Muscle of leg (tissue), 11 donors: ENCODE measurements around the gene CHMP2A. TPM values are rescaled to one million over a fixed set of nuclear protein-coding genes. Genes with fewer than 3 reads are reported as not detected.
"Not testable (repeated sequence)": the region's sequence is repeated elsewhere in the genome, so short reads cannot be mapped to it uniquely, and the experiment has no call there.

Experiments used
- DNase-seq: peaks from one replicate; pipeline ENCODE4 v3.0.0; 2013
- H3K27ac ChIP-seq: one replicate; pipeline ENCODE4 v1.5.1; 2013; ENCODE audit warnings: mild to moderate bottlenecking, low read length, control low read depth
- H3K27me3 ChIP-seq: one replicate; pipeline ENCODE4 v1.6.1; 2013; ENCODE audit warnings: low read length; ENCODE audit not compliant: control insufficient read depth, insufficient read depth
- H3K36me3 ChIP-seq: one replicate; pipeline ENCODE4 v1.6.1; 2013; ENCODE audit warnings: low read length; ENCODE audit not compliant: control insufficient read depth, insufficient read depth
- H3K4me1 ChIP-seq: one replicate; pipeline ENCODE4 v1.6.1; 2013; ENCODE audit warnings: low read length; ENCODE audit not compliant: control insufficient read depth, insufficient read depth
- H3K4me3 ChIP-seq: one replicate; pipeline ENCODE4 v1.5.1; 2013; ENCODE audit warnings: low read length, control low read depth
- H3K9me3 ChIP-seq: replicated peaks from 2 replicates; pipeline ENCODE4 v1.6.1; 2013; ENCODE audit warnings: low read depth, low read length; ENCODE audit not compliant: control insufficient read depth
- WGBS: methylation state at CpG from one replicate; pipeline ENCODE4 v1.1.5; 2013; ENCODE audit warnings: missing lambda C conversion rate; ENCODE audit not compliant: insufficient coverage; 5-methylcytosine and 5-hydroxymethylcytosine counted together
- polyA plus RNA-seq, 8 donors: library from polyadenylated mRNA; unstranded; fragments of 120-200 nt; gene quantifications; one replicate each; pipeline versions ENCODE4 v1.2.1 to v1.2.3, GENCODE V29; 2013; ENCODE audit warnings: inconsistent platforms in 1 of 8, low replicate concordance in 1 of 8; ENCODE audit not compliant: insufficient read length in 8 of 8, insufficient read depth in 1 of 8
- total RNA-seq: library from RNA; stranded (reverse); fragments of 120-200 nt; gene quantifications from one replicate; pipeline ENCODE4 v1.2.4, GENCODE V29; 2013

CHMP2A gene
- total and polyA plus RNA-seq, 9 donors = 60.8 to 83.3 (median 75.9) TPM

GRCh38 chr19:58548859-58549663 is 5.8 kb downstream of the CHMP2A start:
- WGBS = 89% methylated on average over 16 of the region's 20 CpGs

GRCh38 chr19:58547323-58548312 is 7.3 kb downstream of the CHMP2A start:
- Histone ChIP-seq H3K36me3 (peaks cover 74% of the 10 kb centered on the region), H3K4me3 (no peak overlapping the region), H3K4me1 (peaks cover 25% of the 10 kb centered on the region), H3K9me3 (no peaks in the 10 kb centered on the region), H3K27ac (no peak overlapping the region), H3K27me3 (no peaks in the 10 kb centered on the region)
- peak; percentile 6 for DNase-seq
- WGBS = 88% methylated on average over 9 of the region's 18 CpGs

More at GRCh38 chr19:58548859-58549663, 5.8 kb downstream of the CHMP2A start:
- no peak for DNase-seq
- H3K27ac ChIP-seq = no peak overlapping the region
- no peak overlapping the region for H3K4me3 ChIP-seq
- H3K36me3 ChIP-seq = peaks cover 78% of the 10 kb centered on the region
- peaks cover 26% of the 10 kb centered on the region for H3K4me1 ChIP-seq
- no peaks in the 10 kb centered on the region for H3K9me3 ChIP-seq
- no peaks in the 10 kb centered on the region for H3K27me3 ChIP-seq

- no peaks in the 10 kb centered on the region for H3K9me3 ChIP-seq
- H3K27me3 ChIP-seq = no peaks in the 10 kb centered on the region
- WGBS = 0% methylated on average over 1 of the region's 1 CpG
- peaks cover 59% of the 10 kb centered on the region for H3K36me3 ChIP-seq
- peak overlapping the region; percentile 87 for H3K4me3 ChIP-seq
- peak; percentile 12 for DNase-seq
- no peak overlapping the region for H3K27ac ChIP-seq
- peaks cover 25% of the 10 kb centered on the region for H3K4me1 ChIP-seq
These were observed 8.8 kb downstream of the CHMP2A start for GRCh38 chr19:58546019-58546530.

GRCh38 chr19:58545286-58546018 is 9.5 kb downstream of the CHMP2A start:
- 7% methylated on average over 18 of the region's 21 CpGs for WGBS
- peak overlapping the region; percentile 25 for H3K27ac ChIP-seq

GRCh38 chr19:58544591-58545285 is 10.2 kb downstream of the CHMP2A start:
- DNase-seq = no peak
- Histone ChIP-seq H3K36me3 (peaks cover 46% of the 10 kb centered on the region), H3K4me3 (peak overlapping the region; percentile 87)

More at GRCh38 chr19:58545286-58546018, 9.5 kb downstream of the CHMP2A start:
- Histone ChIP-seq H3K27me3 (peaks cover 2% of the 10 kb centered on the region), H3K36me3 (peaks cover 53% of the 10 kb centered on the region), H3K4me3 (peak overlapping the region; percentile 87), H3K9me3 (no peaks in the 10 kb centered on the region), H3K4me1 (peaks cover 25% of the 10 kb centered on the region)
- peak; percentile 24 for DNase-seq

GRCh38 chr19:58543826-58544590 is 10.9 kb downstream of the CHMP2A start, which contains the start of gene TRIM28:
TRIM28 (plus strand) TSS chr19:58544064; CDS start chr19:58544758, 694 bp downstream.
- under 1% methylated on average over 55 of the region's 73 CpGs for WGBS
- peak; percentile 99 for DNase-seq
- Histone ChIP-seq H3K36me3 (peaks cover 39% of the 10 kb centered on the region), H3K27me3 (peaks cover 12% of the 10 kb centered on the region), H3K4me3 (peak within 1 kb of the TSS; percentile 87), H3K27ac (peak within 1 kb of the TSS; percentile 97), H3K9me3 (no peaks in the 10 kb centered on the region), H3K4me1 (peaks cover 25% of the 10 kb centered on the region)

More at GRCh38 chr19:58544591-58545285, 10.2 kb downstream of the CHMP2A start:
- WGBS = under 1% methylated on average over 76 of the region's 92 CpGs
- Histone ChIP-seq H3K4me1 (peaks cover 25% of the 10 kb centered on the region), H3K27me3 (peaks cover 5% of the 10 kb centered on the region), H3K27ac (peak overlapping the region; percentile 97), H3K9me3 (no peaks in the 10 kb centered on the region)

GRCh38 chr19:58542641-58543372 is 12.1 kb downstream of the CHMP2A start:
- H3K36me3 ChIP-seq = peaks cover 27% of the 10 kb centered on the region
- peak overlapping the region; percentile 97 for H3K27ac ChIP-seq
- H3K4me3 ChIP-seq, H3K9me3 ChIP-seq: not testable (repeated sequence)
- H3K27me3 ChIP-seq = peaks cover 20% of the 10 kb centered on the region
- peaks cover 33% of the 10 kb centered on the region for H3K4me1 ChIP-seq
- DNase-seq = peak; percentile 20
- 86% methylated on average over 12 of the region's 18 CpGs for WGBS

GRCh38 chr19:58539169-58539559 is 15.7 kb downstream of the CHMP2A start:
- Histone ChIP-seq H3K4me1 (peaks cover 14% of the 10 kb centered on the region), H3K27me3 (peaks cover 20% of the 10 kb centered on the region)
- not testable (repeated sequence) for H3K27ac ChIP-seq, H3K9me3 ChIP-seq, H3K36me3 ChIP-seq, H3K4me3 ChIP-seq
- DNase-seq = peak; percentile 2
